SK-N-SH (cell line): Measurements from ENCODE around the gene AAMP.

ENCODE experiments used
- CHD2 ChIP-seq: fragments of 150-350 bp; IDR thresholded peaks from 2 replicates; pipeline ENCODE4 v1.6.1; 2018; ENCODE audit warnings: low read length; ENCODE audit not compliant: partially characterized antibody
- GABPA ChIP-seq: IDR thresholded peaks from 2 replicates; pipeline ENCODE4 v1.4.0; 2012; ENCODE audit warnings: low read depth, mild to moderate bottlenecking
- JUND ChIP-seq: IDR thresholded peaks from 2 replicates; pipeline ENCODE4 v1.4.0; 2012
- RAD21 ChIP-seq: IDR thresholded peaks from 2 replicates; pipeline ENCODE4 v1.6.1; 2012; ENCODE audit warnings: mild to moderate bottlenecking, low read length
- RCOR1 ChIP-seq: fragments of 150-350 bp; IDR thresholded peaks from 2 replicates; pipeline ENCODE4 v1.6.1; 2017; ENCODE audit warnings: antibody characterized with exemption, low read length
- SMC3 ChIP-seq: IDR thresholded peaks from 2 replicates; pipeline ENCODE4 v1.6.1; 2012; ENCODE audit warnings: low read depth, low read length, improper control_type of control experiment
- YY1 ChIP-seq: IDR thresholded peaks from 2 replicates; pipeline ENCODE4 v1.4.0; 2012; ENCODE audit warnings: low read depth, mild to moderate bottlenecking
- TF ChIP-seq, protein P1 (sequence below): fragments of 200-600 bp; sonication (generic); IDR thresholded peaks from 2 replicates; pipeline ENCODE4 v1.6.1; 2017; ENCODE audit warnings: antibody characterized with exemption, mild to moderate bottlenecking, moderate library complexity

DNA sequence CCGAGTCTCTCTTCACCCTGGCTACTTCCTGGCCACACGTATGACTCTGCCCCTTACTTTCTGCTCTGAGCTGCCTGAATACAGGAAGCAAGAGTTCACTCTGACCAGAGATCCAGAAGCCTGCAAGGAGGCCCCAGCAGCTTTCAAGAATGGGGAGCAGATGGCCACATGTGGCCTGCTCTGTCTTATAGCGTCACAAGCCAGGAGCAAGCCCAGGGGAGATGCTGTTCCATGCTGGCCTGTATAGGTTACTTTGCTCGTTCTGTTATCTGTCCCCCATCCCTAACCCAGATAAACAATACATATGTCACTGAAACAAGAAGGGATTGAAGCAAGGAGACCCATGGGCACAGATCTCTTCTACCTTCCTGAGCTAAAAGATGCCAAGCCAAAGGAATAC, 4.6 kb upstream of the AAMP start:
- TF ChIP-seq, protein P1, sequence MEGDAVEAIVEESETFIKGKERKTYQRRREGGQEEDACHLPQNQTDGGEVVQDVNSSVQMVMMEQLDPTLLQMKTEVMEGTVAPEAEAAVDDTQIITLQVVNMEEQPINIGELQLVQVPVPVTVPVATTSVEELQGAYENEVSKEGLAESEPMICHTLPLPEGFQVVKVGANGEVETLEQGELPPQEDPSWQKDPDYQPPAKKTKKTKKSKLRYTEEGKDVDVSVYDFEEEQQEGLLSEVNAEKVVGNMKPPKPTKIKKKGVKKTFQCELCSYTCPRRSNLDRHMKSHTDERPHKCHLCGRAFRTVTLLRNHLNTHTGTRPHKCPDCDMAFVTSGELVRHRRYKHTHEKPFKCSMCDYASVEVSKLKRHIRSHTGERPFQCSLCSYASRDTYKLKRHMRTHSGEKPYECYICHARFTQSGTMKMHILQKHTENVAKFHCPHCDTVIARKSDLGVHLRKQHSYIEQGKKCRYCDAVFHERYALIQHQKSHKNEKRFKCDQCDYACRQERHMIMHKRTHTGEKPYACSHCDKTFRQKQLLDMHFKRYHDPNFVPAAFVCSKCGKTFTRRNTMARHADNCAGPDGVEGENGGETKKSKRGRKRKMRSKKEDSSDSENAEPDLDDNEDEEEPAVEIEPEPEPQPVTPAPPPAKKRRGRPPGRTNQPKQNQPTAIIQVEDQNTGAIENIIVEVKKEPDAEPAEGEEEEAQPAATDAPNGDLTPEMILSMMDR, result no peak
- TF ChIP-seq RCOR1 (no peak), JUND (no peak), GABPA (no peak), RAD21 (no peak), YY1 (no peak), CHD2 (no peak), SMC3 (no peak)
